HG03159 (cell line): ENCODE data around the gene NOP53.
"Not testable (repeated sequence)": the region's sequence is repeated elsewhere in the genome, so short reads cannot be mapped to it uniquely, and the experiment has no call there.

Experiments
- ATAC-seq: cut with Tn5 transposase; IDR thresholded peaks from one replicate; pipeline ENCODE4 v1.9.1; 2021; ENCODE audit warnings: mild to moderate bottlenecking, moderate library complexity; ENCODE audit not compliant: unreplicated experiment

The NOP53 gene

GRCh38 chr19:47803148-47803547 is 57.8 kb downstream of the NOP53 start:
- not testable (repeated sequence) for ATAC-seq

- ATAC-seq = not testable (repeated sequence)
Observed at GRCh38 chr19:47803671-47804070, 58.3 kb downstream of the NOP53 start.

GRCh38 chr19:47804451-47804850 is 59.1 kb downstream of the NOP53 start, which contains the start of gene TPRX1:
TSS of gene TPRX1 (minus strand) at chr19:47804551. CDS start at chr19:47804539, 12 bp downstream.
- ATAC-seq = not testable (repeated sequence)

GRCh38 chr19:47805313-47805712 is 60.0 kb downstream of the NOP53 start:
- no peak for ATAC-seq

- no peak for ATAC-seq
Observed at GRCh38 chr19:47806435-47806834, 61.1 kb downstream of the NOP53 start.
